Mesenchymal stem cell (in vitro differentiated cells and primary cell): ENCODE measurements around the gene TRIM36.

Experiments
- DNase-seq: peaks from one replicate; pipeline ENCODE4 v3.0.0-alpha.2; 2013
- H2AFZ ChIP-seq: one replicate; pipeline ENCODE4 v1.6.1; 2013; ENCODE audit warnings: low read depth, mild to moderate bottlenecking, control low read depth, inconsistent platforms, low read length, moderate library complexity
- H2AK5ac ChIP-seq: 2 replicates; pipeline ENCODE4 v1.6.1; 2013; ENCODE audit warnings: low read length, moderate library complexity, mild to moderate bottlenecking, inconsistent platforms; ENCODE audit not compliant: severe bottlenecking
- H2BK120ac ChIP-seq: one replicate; pipeline ENCODE4 v1.6.1; 2013; ENCODE audit warnings: low read depth, mild to moderate bottlenecking, inconsistent platforms, low read length, moderate library complexity
- H2BK12ac ChIP-seq, 2 experiments: one replicate each; pipeline ENCODE4 v1.6.1; 2013; ENCODE audit warnings: inconsistent platforms in 2 of 2, low read length in 2 of 2, mild to moderate bottlenecking in 2 of 2, moderate library complexity in 2 of 2, control low read depth in 1 of 2
- H2BK15ac ChIP-seq: one replicate; pipeline ENCODE4 v1.6.1; 2013; ENCODE audit warnings: mild to moderate bottlenecking, low read depth, inconsistent platforms; ENCODE audit not compliant: poor library complexity, severe bottlenecking
- H2BK5ac ChIP-seq: 2 replicates; pipeline ENCODE4 v1.6.1; 2013; ENCODE audit warnings: low read depth, mild to moderate bottlenecking, low read length, control low read depth, inconsistent platforms; ENCODE audit not compliant: poor library complexity, severe bottlenecking
- H3K14ac ChIP-seq, 2 experiments: one replicate each; pipeline ENCODE4 v1.6.1; 2013; ENCODE audit warnings: inconsistent platforms in 2 of 2, low read length in 2 of 2, control low read depth in 1 of 2, mild to moderate bottlenecking in 1 of 2, moderate library complexity in 1 of 2
- H3K18ac ChIP-seq, 2 experiments: one replicate each; pipeline ENCODE4 v1.6.1; 2013; ENCODE audit warnings: inconsistent platforms in 2 of 2, low read length in 2 of 2, control low read depth in 1 of 2, low read depth in 1 of 2, mild to moderate bottlenecking in 1 of 2
- H3K23ac ChIP-seq, 2 experiments: one replicate each; pipeline ENCODE4 v1.6.1; 2013; ENCODE audit warnings: inconsistent platforms in 2 of 2, low read length in 2 of 2, mild to moderate bottlenecking in 2 of 2, moderate library complexity in 2 of 2, control low read depth in 1 of 2
- H3K27ac ChIP-seq: 2 replicates; pipeline ENCODE4 v1.5.1; 2013; ENCODE audit warnings: mild to moderate bottlenecking, moderate library complexity, low read length, control low read depth, inconsistent platforms; ENCODE audit not compliant: poor library complexity, severe bottlenecking
- H3K27me3 ChIP-seq, 2 experiments: 2 replicates each; pipeline versions ENCODE4 v1.6.1 to v1.7.0; 2013; ENCODE audit warnings: low read length in 2 of 2, mild to moderate bottlenecking in 2 of 2, moderate library complexity in 2 of 2, control low read depth in 1 of 2, inconsistent platforms in 1 of 2; ENCODE audit not compliant: control insufficient read depth in 1 of 2, insufficient read depth in 1 of 2
- H3K36me3 ChIP-seq, 2 experiments: 2 replicates each; pipeline versions ENCODE4 v1.6.1 to v1.7.0; 2013; ENCODE audit warnings: low read length in 2 of 2, control low read depth in 1 of 2, inconsistent platforms in 1 of 2, low read depth in 1 of 2, mild to moderate bottlenecking in 1 of 2; ENCODE audit not compliant: insufficient read depth in 2 of 2, control insufficient read depth in 1 of 2
- H3K4ac ChIP-seq, 2 experiments: one replicate each; pipeline ENCODE4 v1.6.1; 2013; ENCODE audit warnings: inconsistent platforms in 2 of 2, low read length in 2 of 2, mild to moderate bottlenecking in 2 of 2, moderate library complexity in 2 of 2, control low read depth in 1 of 2, low read depth in 1 of 2
- H3K4me1 ChIP-seq: 2 replicates; pipeline ENCODE4 v1.6.1; 2013; ENCODE audit warnings: low read depth, low read length, control low read depth; ENCODE audit not compliant: control insufficient read depth, insufficient read depth
- H3K4me2 ChIP-seq: 2 replicates; pipeline ENCODE4 v1.6.1; 2013; ENCODE audit warnings: low read length, mild to moderate bottlenecking, inconsistent platforms; ENCODE audit not compliant: poor library complexity, severe bottlenecking
- H3K4me3 ChIP-seq, 2 experiments: 2 replicates each; pipeline versions ENCODE4 v1.5.1 to v1.7.0; 2013; ENCODE audit warnings: low read length in 2 of 2, mild to moderate bottlenecking in 2 of 2, control low read depth in 1 of 2, low read depth in 1 of 2; ENCODE audit not compliant: insufficient read depth in 1 of 2
- H3K79me1 ChIP-seq: replicated peaks from 2 replicates; pipeline ENCODE4 v1.6.1; 2013; ENCODE audit warnings: mild to moderate bottlenecking, control low read depth, low read length, inconsistent platforms; ENCODE audit not compliant: poor library complexity, severe bottlenecking
- H3K9ac ChIP-seq: 2 replicates; pipeline ENCODE4 v1.7.0; 2013; ENCODE audit warnings: mild to moderate bottlenecking, low read length, moderate library complexity
- H3K9me3 ChIP-seq: 2 replicates; pipeline ENCODE4 v1.7.0; 2013; ENCODE audit warnings: mild to moderate bottlenecking, low read length; ENCODE audit not compliant: control insufficient read depth
- H4K8ac ChIP-seq: one replicate; pipeline ENCODE4 v1.6.1; 2013; ENCODE audit warnings: inconsistent platforms, mild to moderate bottlenecking, low read length, moderate library complexity
- H4K91ac ChIP-seq: one replicate; pipeline ENCODE4 v1.6.1; 2013; ENCODE audit warnings: mild to moderate bottlenecking, low read length, inconsistent platforms
- WGBS: methylation state at CpG from one replicate; pipeline ENCODE4 v1.1.7; 2013; ENCODE audit warnings: mixed read lengths; 5-methylcytosine and 5-hydroxymethylcytosine counted together

TRIM36 gene

GRCh38 chr5:115079924-115080623 lies 89.6 kb downstream of the TRIM36 start:
- no peak overlapping the region for H2BK12ac ChIP-seq
- no peak overlapping the region for H2BK15ac ChIP-seq
- H3K9ac ChIP-seq: no peak overlapping the region
- no peaks in the 10 kb centered on the region for H3K4me1 ChIP-seq
- H2BK5ac ChIP-seq: no peak overlapping the region
- no peaks in the 10 kb centered on the region for H3K27me3 ChIP-seq
- WGBS: no CpG with 5 or more reads among the region's 2 CpGs
- no peak overlapping the region for H3K27ac ChIP-seq
- no peaks in the 10 kb centered on the region for H3K9me3 ChIP-seq
- H3K4ac ChIP-seq: no peak overlapping the region
- H2AK5ac ChIP-seq: no peak overlapping the region
- H3K4me2 ChIP-seq: no peak overlapping the region
- H3K79me1 ChIP-seq: no peaks in the 10 kb centered on the region
- no peak overlapping the region for H2BK120ac ChIP-seq
- H3K23ac ChIP-seq: no peak overlapping the region
- no peak for DNase-seq
- H3K18ac ChIP-seq: no peak overlapping the region
- no peak overlapping the region for H4K91ac ChIP-seq
- H3K36me3 ChIP-seq: no peaks in the 10 kb centered on the region
- no peak overlapping the region for H3K4me3 ChIP-seq
- H3K14ac ChIP-seq: no peak overlapping the region
- no peak overlapping the region for H2AFZ ChIP-seq
- H4K8ac ChIP-seq: no peak overlapping the region
